Mucosa of rectum (tissue), 2 donors: ENCODE measurements around the gene SRSF2.

Experiments
- H3K27ac ChIP-seq, 2 donors: one replicate each; pipeline ENCODE4 v1.7.0; 2013; ENCODE audit warnings: inconsistent platforms in 2 of 2, low read depth in 2 of 2, low read length in 2 of 2
- H3K27me3 ChIP-seq, 2 donors: one replicate each; pipeline ENCODE4 v1.7.0; 2013; ENCODE audit warnings: low read length in 2 of 2; ENCODE audit not compliant: control insufficient read depth in 2 of 2, insufficient read depth in 2 of 2
- H3K36me3 ChIP-seq, 2 donors: one replicate each; pipeline ENCODE4 v1.7.0; 2013; ENCODE audit warnings: low read length in 2 of 2; ENCODE audit not compliant: control insufficient read depth in 2 of 2, insufficient read depth in 2 of 2
- H3K4me1 ChIP-seq, 2 donors: one replicate each; pipeline ENCODE4 v1.7.0; 2013; ENCODE audit warnings: low read length in 2 of 2, mild to moderate bottlenecking in 1 of 2; ENCODE audit not compliant: control insufficient read depth in 2 of 2, insufficient read depth in 2 of 2
- H3K4me3 ChIP-seq, 2 donors: one replicate each; pipeline ENCODE4 v1.7.0; 2013; ENCODE audit warnings: low read length in 2 of 2
- H3K9ac ChIP-seq, 2 donors: one replicate each; pipeline ENCODE4 v1.7.0; 2013; ENCODE audit warnings: low read length in 2 of 2, low read depth in 1 of 2, mild to moderate bottlenecking in 1 of 2
- H3K9me3 ChIP-seq, 2 donors: one replicate each; pipeline ENCODE4 v1.7.0; 2013; ENCODE audit warnings: low read length in 2 of 2; ENCODE audit not compliant: control insufficient read depth in 2 of 2
- donor health status: healthy.
- donor health status: Normal muscosa, but diverticular disease.

The SRSF2 gene

DNA sequence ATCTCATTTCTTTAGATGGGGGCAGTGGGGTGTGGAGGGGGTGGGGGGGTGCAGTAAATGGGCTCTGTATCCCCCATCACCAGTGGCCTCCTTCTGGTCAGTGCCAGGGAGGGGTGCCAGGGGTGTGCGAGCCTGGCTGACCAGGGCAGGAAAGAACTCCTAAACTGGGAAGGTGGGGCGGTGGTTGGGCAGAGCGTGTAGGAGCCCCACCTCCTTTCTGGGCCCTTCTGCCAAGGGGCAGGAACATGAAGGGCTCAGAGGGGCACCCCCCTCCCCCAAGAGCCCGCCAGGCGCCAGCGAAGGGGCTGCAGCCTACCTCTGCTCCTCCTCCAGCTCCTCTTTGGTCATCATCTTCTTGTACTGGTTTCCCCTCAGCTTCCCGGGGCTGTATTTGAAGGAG, 52.4 kb downstream of the SRSF2 start:
- Histone ChIP-seq H3K9me3 (no peaks in the 10 kb centered on the region), H3K9ac (no peak overlapping the region), H3K4me3 (no peak overlapping the region), H3K27me3 (peaks cover 0 to 6% of the 10 kb centered on the region in 2 donors), H3K36me3 (peaks cover 0 to 3% of the 10 kb centered on the region in 2 donors), H3K4me1 (peaks cover 18 to 19% of the 10 kb centered on the region in 2 donors), H3K27ac (no peak overlapping the region)
